HCT116 (cell line): ENCODE results near the gene SLC27A2.

Source experiments
- CEBPB ChIP-seq: IDR thresholded peaks from 2 replicates; pipeline ENCODE4 v1.6.1; 2012; ENCODE audit warnings: low read depth
- EZH2 ChIP-seq: fragments of 200-600 bp; sonication (generic); IDR thresholded peaks from 2 replicates; pipeline ENCODE4 v1.6.1; 2017; ENCODE audit warnings: antibody characterized with exemption, mixed run types
- EZH2phosphoT487 ChIP-seq: fragments of 200-600 bp; IDR thresholded peaks from 2 replicates; pipeline ENCODE4 v1.6.1; 2018; ENCODE audit warnings: antibody characterized with exemption, borderline replicate concordance
- FOSL1 ChIP-seq: IDR thresholded peaks from 2 replicates; pipeline ENCODE4 v1.6.1; 2012; ENCODE audit warnings: low read depth
- POLR2A ChIP-seq: IDR thresholded peaks from 2 replicates; pipeline ENCODE4 v1.7.0; 2011; ENCODE audit warnings: borderline replicate concordance; ENCODE audit not compliant: insufficient read depth, insufficient read length; ENCODE audit errors: extremely low read depth
- POLR2AphosphoS5 ChIP-seq: IDR thresholded peaks from 2 replicates; pipeline ENCODE4 v1.6.1; 2011; ENCODE audit warnings: mild to moderate bottlenecking, low read depth, low read length, moderate library complexity
- RAD21 ChIP-seq: IDR thresholded peaks from 2 replicates; pipeline ENCODE4 v1.6.1; 2012; ENCODE audit warnings: low read depth, mild to moderate bottlenecking
- SP1 ChIP-seq: IDR thresholded peaks from 2 replicates; pipeline ENCODE4 v1.6.1; 2012; ENCODE audit warnings: low read depth
- YY1 ChIP-seq: IDR thresholded peaks from 2 replicates; pipeline ENCODE4 v1.6.1; 2011; ENCODE audit warnings: low read length, low read depth, moderate library complexity, mild to moderate bottlenecking; ENCODE audit not compliant: insufficient replicate concordance; ENCODE audit errors: extremely low read depth
- ZNF274 ChIP-seq: fragments of 200-500 bp; sonication (Bioruptor generic); IDR thresholded peaks from 2 replicates; pipeline ENCODE4 v1.6.1; 2014; ENCODE audit warnings: mild to moderate bottlenecking, low read depth, low read length, inconsistent platforms
- TF ChIP-seq, protein P1 (sequence below), 3 experiments: fragments of 200-600 bp in 1 of 3; sonication (generic) in 1 of 3; IDR thresholded peaks in 2 of 3; conservative IDR thresholded peaks in 1 of 3; 2 replicates each; pipeline ENCODE4 v1.5.1; 2012 to 2017; ENCODE audit warnings: low read depth in 2 of 3, low read length in 2 of 3, antibody characterized with exemption in 1 of 3, borderline replicate concordance in 1 of 3, control low read depth in 1 of 3, mild to moderate bottlenecking in 1 of 3, mixed read lengths in 1 of 3, mixed run types in 1 of 3, moderate library complexity in 1 of 3; ENCODE audit not compliant: insufficient read depth in 1 of 3
- TF ChIP-seq, protein P2 (sequence below): IDR thresholded peaks from 2 replicates; pipeline ENCODE4 v1.6.1; 2012
- TF ChIP-seq, protein P3 (sequence below): IDR thresholded peaks from 2 replicates; pipeline ENCODE4 v1.6.1; 2012; ENCODE audit warnings: low read depth
- TF ChIP-seq, protein P4 (sequence below): IDR thresholded peaks from 2 replicates; pipeline ENCODE4 v1.6.1; 2012

DNA sequence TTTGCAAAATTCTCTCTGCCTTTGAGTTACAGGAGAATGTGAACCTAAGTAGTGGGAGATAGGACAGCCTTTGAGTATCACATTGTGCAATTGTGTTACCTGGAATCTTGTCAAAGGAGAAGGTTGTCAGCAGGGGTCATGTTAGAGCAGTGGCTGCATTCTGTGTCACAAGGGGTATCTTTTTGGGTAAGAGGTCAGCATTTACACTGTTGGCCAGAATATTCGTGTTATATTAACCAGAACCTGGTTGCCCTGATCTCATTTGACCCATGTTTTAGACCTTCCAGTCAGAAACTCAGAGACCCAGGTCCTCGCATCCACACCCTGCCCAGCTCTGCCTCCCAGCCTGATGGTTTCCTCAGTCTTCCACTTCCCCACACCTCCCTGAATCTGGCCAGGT lies 56.3 kb downstream of the SLC27A2 start:
- TF ChIP-seq, protein P1, sequence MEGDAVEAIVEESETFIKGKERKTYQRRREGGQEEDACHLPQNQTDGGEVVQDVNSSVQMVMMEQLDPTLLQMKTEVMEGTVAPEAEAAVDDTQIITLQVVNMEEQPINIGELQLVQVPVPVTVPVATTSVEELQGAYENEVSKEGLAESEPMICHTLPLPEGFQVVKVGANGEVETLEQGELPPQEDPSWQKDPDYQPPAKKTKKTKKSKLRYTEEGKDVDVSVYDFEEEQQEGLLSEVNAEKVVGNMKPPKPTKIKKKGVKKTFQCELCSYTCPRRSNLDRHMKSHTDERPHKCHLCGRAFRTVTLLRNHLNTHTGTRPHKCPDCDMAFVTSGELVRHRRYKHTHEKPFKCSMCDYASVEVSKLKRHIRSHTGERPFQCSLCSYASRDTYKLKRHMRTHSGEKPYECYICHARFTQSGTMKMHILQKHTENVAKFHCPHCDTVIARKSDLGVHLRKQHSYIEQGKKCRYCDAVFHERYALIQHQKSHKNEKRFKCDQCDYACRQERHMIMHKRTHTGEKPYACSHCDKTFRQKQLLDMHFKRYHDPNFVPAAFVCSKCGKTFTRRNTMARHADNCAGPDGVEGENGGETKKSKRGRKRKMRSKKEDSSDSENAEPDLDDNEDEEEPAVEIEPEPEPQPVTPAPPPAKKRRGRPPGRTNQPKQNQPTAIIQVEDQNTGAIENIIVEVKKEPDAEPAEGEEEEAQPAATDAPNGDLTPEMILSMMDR (IDR thresholded peaks at IDR 0.05 in 2 of 3, conservative IDR thresholded peaks at IDR 0.05 in 1 of 3; ENCODE audit: borderline replicate concordance in 1 of 3, insufficient read depth in 1 of 3, low read depth in 2 of 3, low read length in 2 of 3): no peak
- TF ChIP-seq EZH2phosphoT487 (no peak), EZH2 (no peak), ZNF274 (no peak), POLR2A (no peak), YY1 (no peak), RAD21 (no peak), POLR2AphosphoS5 (no peak), FOSL1 (no peak), CEBPB (no peak), SP1 (no peak)
- TF ChIP-seq, protein P2, sequence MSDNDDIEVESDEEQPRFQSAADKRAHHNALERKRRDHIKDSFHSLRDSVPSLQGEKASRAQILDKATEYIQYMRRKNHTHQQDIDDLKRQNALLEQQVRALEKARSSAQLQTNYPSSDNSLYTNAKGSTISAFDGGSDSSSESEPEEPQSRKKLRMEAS: no peak
- TF ChIP-seq, protein P3, sequence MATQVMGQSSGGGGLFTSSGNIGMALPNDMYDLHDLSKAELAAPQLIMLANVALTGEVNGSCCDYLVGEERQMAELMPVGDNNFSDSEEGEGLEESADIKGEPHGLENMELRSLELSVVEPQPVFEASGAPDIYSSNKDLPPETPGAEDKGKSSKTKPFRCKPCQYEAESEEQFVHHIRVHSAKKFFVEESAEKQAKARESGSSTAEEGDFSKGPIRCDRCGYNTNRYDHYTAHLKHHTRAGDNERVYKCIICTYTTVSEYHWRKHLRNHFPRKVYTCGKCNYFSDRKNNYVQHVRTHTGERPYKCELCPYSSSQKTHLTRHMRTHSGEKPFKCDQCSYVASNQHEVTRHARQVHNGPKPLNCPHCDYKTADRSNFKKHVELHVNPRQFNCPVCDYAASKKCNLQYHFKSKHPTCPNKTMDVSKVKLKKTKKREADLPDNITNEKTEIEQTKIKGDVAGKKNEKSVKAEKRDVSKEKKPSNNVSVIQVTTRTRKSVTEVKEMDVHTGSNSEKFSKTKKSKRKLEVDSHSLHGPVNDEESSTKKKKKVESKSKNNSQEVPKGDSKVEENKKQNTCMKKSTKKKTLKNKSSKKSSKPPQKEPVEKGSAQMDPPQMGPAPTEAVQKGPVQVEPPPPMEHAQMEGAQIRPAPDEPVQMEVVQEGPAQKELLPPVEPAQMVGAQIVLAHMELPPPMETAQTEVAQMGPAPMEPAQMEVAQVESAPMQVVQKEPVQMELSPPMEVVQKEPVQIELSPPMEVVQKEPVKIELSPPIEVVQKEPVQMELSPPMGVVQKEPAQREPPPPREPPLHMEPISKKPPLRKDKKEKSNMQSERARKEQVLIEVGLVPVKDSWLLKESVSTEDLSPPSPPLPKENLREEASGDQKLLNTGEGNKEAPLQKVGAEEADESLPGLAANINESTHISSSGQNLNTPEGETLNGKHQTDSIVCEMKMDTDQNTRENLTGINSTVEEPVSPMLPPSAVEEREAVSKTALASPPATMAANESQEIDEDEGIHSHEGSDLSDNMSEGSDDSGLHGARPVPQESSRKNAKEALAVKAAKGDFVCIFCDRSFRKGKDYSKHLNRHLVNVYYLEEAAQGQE: no peak
- TF ChIP-seq, protein P4, sequence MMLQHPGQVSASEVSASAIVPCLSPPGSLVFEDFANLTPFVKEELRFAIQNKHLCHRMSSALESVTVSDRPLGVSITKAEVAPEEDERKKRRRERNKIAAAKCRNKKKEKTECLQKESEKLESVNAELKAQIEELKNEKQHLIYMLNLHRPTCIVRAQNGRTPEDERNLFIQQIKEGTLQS: no peak
